PC-9 (cell line): ENCODE data around the gene CIP2A. TPM values are rescaled to one million over a fixed set of nuclear protein-coding genes. Genes with fewer than 3 reads are reported as not detected.

Source experiments
- BruUV-seq: library from RNA; stranded (reverse); fragments of 400-500 nt; replicated peaks from 2 replicates; lab custom pipeline; 2021; lab: Mats Ljungman, UMichigan
- CTCF ChIA-PET: fragments of 300-600 bp; sonication (Branson Sonifier 250); formaldehyde crosslinking; loops from one replicate; lab custom pipeline; 2022; ENCODE audit warnings: antibody characterized with exemption; lab: Charles Lee
- POLR2A ChIA-PET: fragments of 300-600 bp; sonication (Branson Sonifier 250); formaldehyde crosslinking; loops from one replicate; lab custom pipeline; 2022; ENCODE audit warnings: antibody characterized with exemption; ENCODE audit not compliant: unreplicated experiment; lab: Charles Lee
- DNase-seq, 2 experiments: peaks; one replicate each; pipeline versions ENCODE4 v3.0.0 to v3.0.0-alpha.2; 2015 to 2022; ENCODE audit warnings: mixed read lengths in 1 of 2
- H2AFZ ChIP-seq: fragments of 200-600 bp; sonication (generic); 2 replicates; pipeline ENCODE4 v1.8.1; 2017; ENCODE audit warnings: antibody characterized with exemption
- H3F3A ChIP-seq: fragments of 200-600 bp; sonication (generic); 2 replicates; pipeline ENCODE4 v1.8.1; 2017; ENCODE audit warnings: antibody characterized with exemption, mild to moderate bottlenecking, low read depth; ENCODE audit not compliant: insufficient read depth
- H3K27ac ChIP-seq: fragments of 200-600 bp; sonication (generic); 2 replicates; pipeline ENCODE4 v1.6.1; 2016; ENCODE audit warnings: mixed run types
- H3K27me3 ChIP-seq: fragments of 200-600 bp; sonication (generic); 2 replicates; pipeline ENCODE4 v1.6.1; 2016; ENCODE audit warnings: low read depth, mixed run types; ENCODE audit not compliant: insufficient read depth
- H3K36me3 ChIP-seq: fragments of 200-600 bp; sonication (generic); 2 replicates; pipeline ENCODE4 v1.6.1; 2016; ENCODE audit warnings: low read depth, mixed run types
- H3K4me1 ChIP-seq: fragments of 200-600 bp; sonication (generic); replicated peaks from 2 replicates; pipeline ENCODE4 v1.6.1; 2016; ENCODE audit warnings: mixed run types; ENCODE audit not compliant: insufficient read depth
- H3K4me2 ChIP-seq: fragments of 200-600 bp; sonication (generic); 2 replicates; pipeline ENCODE4 v1.6.1; 2017; ENCODE audit warnings: mixed run types
- H3K4me3 ChIP-seq: fragments of 200-600 bp; sonication (generic); 2 replicates; pipeline ENCODE4 v1.6.1; 2016; ENCODE audit warnings: mixed run types
- H3K79me2 ChIP-seq: fragments of 200-600 bp; sonication (generic); 2 replicates; pipeline ENCODE4 v1.6.1; 2017; ENCODE audit warnings: low read depth, mixed run types
- H3K9me2 ChIP-seq: fragments of 200-600 bp; sonication (generic); 2 replicates; pipeline ENCODE4 v1.8.1; 2017; ENCODE audit warnings: mild to moderate bottlenecking; ENCODE audit not compliant: insufficient read depth
- H3K9me3 ChIP-seq: fragments of 200-600 bp; sonication (generic); 2 replicates; pipeline ENCODE4 v1.8.1; 2016; ENCODE audit warnings: low read depth; ENCODE audit not compliant: insufficient read depth
- H4K20me1 ChIP-seq: fragments of 200-600 bp; sonication (generic); 2 replicates; pipeline ENCODE4 v1.8.1; 2017; ENCODE audit not compliant: insufficient read depth
- CTCF ChIP-seq: fragments of 200-600 bp; sonication (generic); conservative IDR thresholded peaks from 2 replicates; pipeline ENCODE4 v1.6.1; 2017; ENCODE audit warnings: mixed run types, antibody characterized with exemption, mild to moderate bottlenecking, moderate library complexity
- EZH2 ChIP-seq: fragments of 200-600 bp; sonication (generic); IDR thresholded peaks from 2 replicates; pipeline ENCODE4 v1.8.0; 2017; ENCODE audit warnings: antibody characterized with exemption, low read depth
- intact Hi-C: fragments of 100-400 bp; cut with micrococcal nuclease; formaldehyde crosslinking; loops from one replicate; pipeline ENCODE4 v1.10.0; 2022; ENCODE audit not compliant: unreplicated experiment
- total RNA-seq: library from RNA; stranded (reverse); gene quantifications from 2 replicates; pipeline ENCODE4 v1.2.3, GENCODE V29; 2021

The CIP2A gene
- total RNA-seq, 1 experiment from 2014 or later, result 41.1 TPM

- no peak overlapping the region for H3K4me3 ChIP-seq
- POLR2A ChIA-PET, result interaction anchor here (0.7 kb wide), 1 partner anchor 1077 kb away, joined by 7 read pairs; no protein-coding TSS in a partner anchor
- intact Hi-C loops, result no loop called here
- no peaks in the 10 kb centered on the region for H4K20me1 ChIP-seq
- CTCF ChIA-PET, result no interaction called here
- no peak overlapping the region for H2AFZ ChIP-seq
- TF ChIP-seq EZH2 (no peak), CTCF (no peak)
- no peak for DNase-seq
- H3K79me2 ChIP-seq, result no peaks in the 10 kb centered on the region
- H3K27me3 ChIP-seq, result no peaks in the 10 kb centered on the region
- H3K9me3 ChIP-seq, result no peaks in the 10 kb centered on the region
- BruUV-seq, result no TSS peak
- H3K9me2 ChIP-seq, result no peaks in the 10 kb centered on the region
- no peaks in the 10 kb centered on the region for H3F3A ChIP-seq
- H3K27ac ChIP-seq, result no peak overlapping the region
- H3K4me1 ChIP-seq, result no peaks in the 10 kb centered on the region
- H3K36me3 ChIP-seq, result no peaks in the 10 kb centered on the region
- H3K4me2 ChIP-seq, result no peak overlapping the region
Measured at GRCh38 chr3:108505811-108506210, 83.4 kb downstream of the CIP2A start.

GRCh38 chr3:108503722-108504121 lies 85.5 kb downstream of the CIP2A start:
- TF ChIP-seq EZH2 (no peak), CTCF (no peak)
- POLR2A ChIA-PET, result no interaction called here

GRCh38 chr3:108501535-108501934 lies 87.7 kb downstream of the CIP2A start:
- Histone ChIP-seq H3K4me2 (no peak overlapping the region), H3K9me3 (no peaks in the 10 kb centered on the region), H3K9me2 (no peaks in the 10 kb centered on the region), H2AFZ (no peak overlapping the region), H3K27me3 (no peaks in the 10 kb centered on the region), H4K20me1 (no peaks in the 10 kb centered on the region), H3K4me3 (no peak overlapping the region), H3K79me2 (no peaks in the 10 kb centered on the region), H3K36me3 (no peaks in the 10 kb centered on the region), H3K4me1 (no peaks in the 10 kb centered on the region), H3K27ac (no peak overlapping the region), H3F3A (no peaks in the 10 kb centered on the region)
- BruUV-seq, result no TSS peak
- intact Hi-C loops, result no loop called here
- DNase-seq, result no peak
- ChIA-PET POLR2A (no interaction called here), CTCF (no interaction called here)
- TF ChIP-seq EZH2, result no peak
- no peak for TF ChIP-seq CTCF

More at GRCh38 chr3:108503722-108504121, 85.5 kb downstream of the CIP2A start:
- intact Hi-C loops, result no loop called here
- Histone ChIP-seq H3K4me1 (no peaks in the 10 kb centered on the region), H3F3A (no peaks in the 10 kb centered on the region), H3K4me3 (no peak overlapping the region), H2AFZ (no peak overlapping the region; the same call in 1 of the 2 replicates), H4K20me1 (no peaks in the 10 kb centered on the region), H3K9me3 (no peaks in the 10 kb centered on the region), H3K27ac (no peak overlapping the region), H3K36me3 (no peaks in the 10 kb centered on the region), H3K4me2 (no peak overlapping the region), H3K79me2 (no peaks in the 10 kb centered on the region), H3K27me3 (no peaks in the 10 kb centered on the region), H3K9me2 (no peaks in the 10 kb centered on the region)
- no TSS peak for BruUV-seq
- CTCF ChIA-PET, result no interaction called here
- no peak for DNase-seq
